Loucy (cell line): ENCODE results near the gene EIF4ENIF1.

Experiments used
- CTCF ChIP-seq: fragments of 200-600 bp; sonication (generic); conservative IDR thresholded peaks from 2 replicates; pipeline ENCODE4 v1.5.1; 2014; ENCODE audit warnings: mild to moderate bottlenecking, antibody characterized with exemption, low read length
- EZH2phosphoT487 ChIP-seq: fragments of 200-600 bp; IDR thresholded peaks from 2 replicates; pipeline ENCODE4 v1.6.1; 2018; ENCODE audit warnings: antibody characterized with exemption, mild to moderate bottlenecking, moderate library complexity, borderline replicate concordance

- TF ChIP-seq CTCF (no peak), EZH2phosphoT487 (no peak)
These were observed 64.2 kb downstream of the EIF4ENIF1 start for GRCh38 chr22:31425331-31426050.
